CD4-positive, alpha-beta T cell treated with Interferon gamma for 1 hour (primary cell): Measurements from ENCODE around the gene PRLR.
"Not testable (repeated sequence)": the region's sequence is repeated elsewhere in the genome, so short reads cannot be mapped to it uniquely, and the experiment has no call there.

Experiments
- DNase-seq: peaks from one replicate; pipeline ENCODE4 v3.0.0-alpha.2; 2020

PRLR gene

DNA sequence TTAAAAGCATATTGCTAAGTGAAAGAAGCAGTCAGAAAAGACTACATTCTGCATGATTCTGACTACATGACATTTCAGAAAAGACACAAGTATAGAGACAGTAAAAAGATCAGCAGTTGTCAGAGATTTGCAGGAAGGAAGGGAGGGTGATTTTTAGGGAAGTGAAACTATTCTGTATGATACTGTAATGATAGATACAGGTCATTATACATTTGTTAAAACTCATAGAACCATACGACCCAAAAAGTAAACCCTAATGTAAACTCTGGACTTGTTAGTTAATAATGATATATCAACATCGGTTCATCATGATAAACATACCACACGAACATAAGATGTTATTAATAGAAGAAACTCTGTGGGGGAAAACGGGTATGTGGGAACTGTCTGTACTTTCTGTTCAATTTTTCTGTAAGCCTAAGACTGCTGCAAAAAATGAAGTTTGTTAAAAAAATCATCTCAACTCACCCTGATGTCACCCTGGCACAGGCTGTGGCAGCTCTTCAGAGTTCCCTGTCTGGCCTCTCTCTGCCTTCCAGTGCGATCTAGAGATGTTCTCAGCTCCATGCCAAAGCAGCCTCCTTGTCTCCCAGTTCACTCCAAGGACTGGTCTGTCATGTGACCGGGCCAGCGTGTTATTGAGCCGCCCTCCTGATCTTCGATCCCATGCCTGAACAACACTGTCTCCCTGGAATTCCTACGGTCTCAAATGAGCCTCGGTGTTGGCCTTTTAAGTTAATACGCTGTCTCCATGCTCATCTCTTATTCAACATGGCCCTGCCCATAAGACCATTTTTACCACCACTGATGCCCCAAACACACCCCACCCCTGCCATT lies 35.4 kb downstream of the PRLR start:
- no peak for DNase-seq

GRCh38 chr5:35192506-35192905 lies 37.8 kb downstream of the PRLR start:
- DNase-seq: no peak

DNA sequence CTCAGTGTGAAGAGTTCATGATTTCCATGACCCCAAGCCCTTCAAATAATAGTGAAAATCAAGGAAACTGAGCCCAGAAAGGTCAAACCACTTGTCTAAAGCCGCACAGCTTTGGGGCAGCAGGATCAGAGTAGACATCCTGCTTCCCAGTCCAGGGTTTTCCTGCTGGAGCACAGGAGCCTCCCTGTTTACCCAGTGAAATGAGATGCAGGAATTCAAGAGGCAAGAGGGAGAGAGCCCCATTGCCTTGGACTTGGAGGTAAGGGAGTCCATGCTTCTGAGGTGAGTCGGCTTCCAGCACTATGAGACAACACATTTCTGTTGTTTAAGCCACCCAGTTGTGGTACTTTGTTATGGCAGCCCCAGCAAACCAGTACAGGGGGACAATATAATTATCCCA lies 40.5 kb downstream of the PRLR start:
- DNase-seq: not testable (repeated sequence)

GRCh38 chr5:35188031-35188457 lies 42.2 kb downstream of the PRLR start:
- DNase-seq: no peak

DNA sequence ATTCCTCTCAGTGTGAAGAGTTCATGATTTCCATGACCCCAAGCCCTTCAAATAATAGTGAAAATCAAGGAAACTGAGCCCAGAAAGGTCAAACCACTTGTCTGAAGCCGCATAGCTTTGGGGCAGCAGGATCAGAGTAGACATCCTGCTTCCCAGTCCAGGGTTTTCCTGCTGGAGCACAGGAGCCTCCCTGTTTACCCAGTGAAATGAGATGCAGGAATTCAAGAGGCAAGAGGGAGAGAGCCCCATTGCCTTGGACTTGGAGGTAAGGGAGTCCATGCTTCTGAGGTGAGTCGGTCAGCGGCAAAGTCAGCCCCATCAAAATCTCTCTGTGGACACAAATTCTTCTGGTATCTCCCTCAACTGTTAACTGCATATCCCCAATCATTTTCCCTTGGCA lies 42.7 kb downstream of the PRLR start:
- DNase-seq: not testable (repeated sequence)

DNA sequence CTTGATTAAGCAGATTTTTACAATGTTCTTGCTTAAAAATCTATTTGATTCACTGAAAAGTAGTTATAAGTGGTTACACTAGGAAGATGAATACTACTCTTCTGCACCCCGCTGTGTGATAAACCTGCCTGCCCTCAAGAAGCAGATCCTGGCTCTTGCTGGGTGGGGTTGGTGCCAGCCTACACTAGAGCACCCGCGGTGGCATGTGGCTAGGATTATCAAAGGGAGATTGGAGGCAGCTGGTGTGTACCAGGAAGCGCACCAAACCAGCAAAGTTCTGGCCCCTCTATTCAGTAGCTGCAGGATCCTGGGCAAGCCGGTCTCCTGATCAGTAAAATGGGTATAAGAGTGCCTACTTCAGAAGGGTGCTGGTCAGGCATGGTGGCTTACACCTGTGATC lies 43.5 kb downstream of the PRLR start:
- no peak for DNase-seq

GRCh38 chr5:35185518-35185917 lies 44.8 kb downstream of the PRLR start:
- DNase-seq: no peak

- no peak for DNase-seq
Measured at GRCh38 chr5:35183556-35183955, 46.7 kb downstream of the PRLR start.

DNA sequence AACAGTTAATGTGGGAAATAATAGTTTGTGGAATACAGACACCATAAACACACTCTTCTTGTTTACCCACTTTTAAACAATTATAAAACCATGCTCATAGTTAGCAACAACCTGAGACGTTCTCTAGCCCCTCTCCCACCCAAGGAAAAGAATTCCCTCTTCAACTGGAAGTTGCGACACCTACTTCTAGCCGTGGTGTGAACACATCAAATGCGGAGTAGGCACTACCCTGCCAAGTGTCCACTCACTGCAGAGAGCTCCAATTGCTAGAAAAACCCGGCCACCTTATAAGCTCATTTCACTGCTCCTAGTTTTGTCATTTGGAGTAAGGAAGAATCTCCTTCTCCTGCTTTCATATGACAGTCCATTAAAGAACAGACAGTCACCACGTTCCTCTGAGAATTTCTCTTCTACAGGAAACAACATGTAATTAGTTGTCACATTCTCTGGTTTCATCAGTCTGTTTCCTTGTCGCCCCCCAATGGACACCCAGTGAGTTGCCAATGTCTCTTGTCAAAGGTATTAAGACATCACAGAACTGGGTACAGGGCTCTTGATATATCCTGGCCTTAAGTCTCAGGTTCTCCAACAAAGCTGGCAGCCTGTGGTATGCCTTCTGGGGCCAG lies 47.3 kb downstream of the PRLR start:
- DNase-seq: no peak

GRCh38 chr5:35182486-35182885 lies 47.8 kb downstream of the PRLR start:
- no peak for DNase-seq

DNA sequence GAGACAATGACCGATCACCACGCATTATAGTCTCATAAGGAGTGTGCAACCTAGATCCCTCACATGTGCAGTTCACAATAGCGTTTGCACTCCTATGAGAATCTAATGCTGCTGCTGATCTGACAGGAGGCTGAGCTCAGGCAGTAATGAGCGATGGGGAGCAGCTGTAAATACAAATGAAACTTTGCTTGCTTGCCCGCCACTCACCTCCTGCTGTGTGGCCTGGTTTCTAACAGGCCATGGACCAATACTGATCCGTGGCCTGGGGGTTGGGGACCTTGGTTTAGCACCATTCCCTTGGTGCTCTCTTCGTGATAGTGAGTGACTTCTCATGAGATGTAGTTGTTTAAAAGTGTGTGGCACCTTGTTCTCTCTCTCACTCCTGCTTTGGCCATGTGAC lies 50.2 kb downstream of the PRLR start:
- no peak for DNase-seq

GRCh38 chr5:35177783-35178182 lies 52.5 kb downstream of the PRLR start:
- no peak for DNase-seq

- DNase-seq: no peak
Measured at GRCh38 chr5:35172533-35172932, 57.8 kb downstream of the PRLR start.

- no peak for DNase-seq
Measured at GRCh38 chr5:35171991-35172390, 58.3 kb downstream of the PRLR start.

DNA sequence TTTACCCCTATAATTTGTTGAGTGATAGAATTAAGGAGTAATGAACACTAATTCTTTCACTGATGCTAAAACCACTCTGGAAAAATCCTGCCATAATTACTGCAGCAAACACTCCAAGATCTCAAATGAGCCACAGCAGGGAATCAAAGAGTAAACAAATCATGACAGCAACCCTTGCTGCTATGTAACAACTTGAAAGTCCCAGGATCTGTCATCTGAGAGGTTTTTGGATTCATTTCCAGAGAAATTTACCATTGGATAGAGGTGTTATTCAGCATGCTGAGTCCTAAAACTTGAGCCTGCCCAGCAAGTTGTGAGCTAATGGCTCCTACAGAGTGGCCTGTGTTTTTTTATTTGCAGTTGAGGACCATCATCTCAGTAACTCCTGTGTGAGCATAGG lies 59.2 kb downstream of the PRLR start:
- no peak for DNase-seq

GRCh38 chr5:35166043-35166442 lies 64.2 kb downstream of the PRLR start:
- DNase-seq: no peak

DNA sequence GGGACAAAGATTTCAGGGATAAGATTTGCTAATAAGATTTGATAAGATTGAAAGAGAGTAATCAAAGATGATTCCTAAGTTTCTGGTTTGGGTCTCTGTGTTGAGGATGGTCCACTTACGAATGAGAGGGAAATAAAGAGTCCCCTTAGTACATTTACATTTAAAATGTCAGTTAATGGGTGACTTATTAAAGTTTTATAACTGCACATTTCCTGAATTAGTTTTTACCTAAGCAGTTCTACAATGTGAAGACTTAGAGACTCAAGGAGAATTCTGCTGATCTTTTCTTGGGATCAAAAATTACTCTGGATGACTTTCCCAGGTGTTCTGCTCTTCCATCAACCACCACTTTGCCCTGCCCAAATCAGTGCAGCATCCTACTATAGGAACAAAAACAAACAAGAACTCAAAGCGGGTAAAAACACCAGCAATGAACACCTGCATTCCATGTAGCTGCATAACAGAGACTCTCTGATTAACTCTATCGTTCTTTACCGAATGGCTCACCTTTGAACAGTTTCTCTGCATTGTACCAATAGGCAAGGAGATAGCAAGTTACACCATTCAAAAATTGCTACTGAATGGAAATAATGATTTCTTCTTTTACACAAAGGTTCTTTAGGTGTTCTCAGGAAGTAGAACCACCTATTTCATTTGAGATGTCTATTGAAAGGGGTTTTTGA lies 65.3 kb downstream of the PRLR start:
- no peak for DNase-seq

- no peak for DNase-seq
Measured at GRCh38 chr5:35163710-35164033, 66.6 kb downstream of the PRLR start.

DNA sequence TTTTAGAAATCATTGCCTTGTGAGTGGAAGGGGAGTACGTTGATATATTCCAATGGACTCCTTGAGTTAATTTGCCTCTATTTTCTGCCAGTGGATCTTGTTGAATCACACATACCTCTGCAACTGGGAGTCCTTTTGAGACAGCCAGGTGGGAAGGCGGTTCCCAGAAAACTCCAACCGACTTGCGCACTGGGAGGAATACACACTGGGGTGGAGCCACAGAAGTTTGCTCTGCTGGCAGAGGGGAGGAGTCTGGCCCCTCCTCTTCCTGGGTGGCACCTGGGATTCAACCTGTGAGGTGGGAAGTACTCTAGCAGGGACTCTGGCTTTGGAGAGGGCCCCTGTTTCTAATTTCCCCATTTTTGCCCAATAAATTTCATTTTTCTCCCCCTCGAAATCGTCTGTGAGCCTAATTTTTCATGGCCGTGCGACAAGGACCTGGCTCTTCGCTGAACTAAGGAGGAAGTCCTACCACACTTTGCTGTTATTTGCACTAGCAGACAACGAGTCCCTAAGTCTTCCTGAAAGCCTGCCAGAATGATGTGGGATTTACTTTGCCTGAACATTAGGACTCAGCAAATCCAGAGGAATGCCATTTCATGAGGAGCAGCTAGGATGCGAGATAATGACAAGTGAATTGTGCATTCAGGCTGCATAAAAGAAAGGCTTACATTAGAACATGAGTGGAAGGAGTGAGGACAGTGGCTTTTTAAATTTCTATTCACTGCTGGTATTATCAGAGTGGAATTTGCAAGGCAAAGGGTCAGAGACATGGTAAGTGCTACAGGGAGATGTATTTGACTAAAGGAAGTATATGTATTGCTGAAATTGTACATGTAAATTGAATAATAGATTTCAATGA lies 67.2 kb downstream of the PRLR start:
- DNase-seq: no peak

DNA sequence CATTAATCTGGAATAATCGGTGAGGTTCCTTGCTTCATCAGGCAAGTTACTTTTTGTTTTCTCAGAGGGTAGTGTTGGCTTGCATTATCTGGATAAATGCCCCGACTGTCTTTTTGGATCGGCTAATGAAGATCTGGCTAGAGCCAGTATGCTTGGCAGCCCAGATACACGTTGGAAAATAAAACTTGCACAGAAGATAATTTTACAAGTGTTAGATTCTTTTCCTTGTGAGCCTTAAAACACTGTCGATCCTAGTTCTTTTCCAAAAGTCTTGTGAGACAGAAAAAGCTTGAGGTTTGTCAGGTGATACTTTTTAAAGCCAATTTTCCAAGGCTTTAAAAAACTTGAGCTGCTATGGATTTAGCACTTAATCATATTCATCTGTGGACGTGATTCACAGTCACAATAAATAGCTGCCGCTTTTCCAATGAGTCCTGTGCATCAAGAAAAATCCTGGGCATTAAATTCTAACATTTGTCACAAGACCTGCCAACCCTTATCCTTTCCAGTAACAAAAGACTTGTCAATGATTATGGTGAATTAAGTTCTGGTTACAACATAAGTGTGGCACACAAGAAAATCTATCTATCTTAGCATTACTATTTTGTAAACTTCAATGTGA lies 68.5 kb downstream of the PRLR start:
- no peak for DNase-seq

DNA sequence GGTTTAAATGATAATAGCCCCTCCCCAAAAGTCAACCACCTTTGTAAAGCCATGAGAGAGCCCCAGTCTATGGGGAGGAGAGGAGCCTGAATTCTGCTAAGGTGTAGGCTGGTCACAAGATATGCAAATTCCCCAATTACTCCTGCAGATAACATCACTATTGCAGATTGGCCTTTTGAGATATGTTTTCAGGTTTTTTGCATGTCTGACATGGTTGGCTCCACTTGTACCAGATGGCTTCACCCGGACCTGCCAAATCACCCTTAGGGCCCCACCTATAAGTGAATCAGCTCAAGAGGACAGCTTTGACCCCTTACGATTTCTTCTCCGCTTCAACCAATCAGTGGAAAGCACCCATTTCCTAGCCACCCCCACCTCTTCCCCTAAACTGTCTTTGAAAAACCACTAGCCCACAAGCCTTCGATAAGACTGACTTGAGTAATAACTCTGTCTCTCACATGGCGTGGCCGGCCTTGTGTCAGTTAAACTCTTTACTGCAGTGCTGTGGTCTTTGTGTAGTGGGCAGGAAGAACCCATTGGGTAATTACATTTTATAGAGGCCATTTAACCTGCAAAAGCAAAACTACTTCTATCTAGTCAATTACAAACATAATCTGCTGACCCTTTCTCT lies 69.7 kb downstream of the PRLR start:
- no peak for DNase-seq

DNA sequence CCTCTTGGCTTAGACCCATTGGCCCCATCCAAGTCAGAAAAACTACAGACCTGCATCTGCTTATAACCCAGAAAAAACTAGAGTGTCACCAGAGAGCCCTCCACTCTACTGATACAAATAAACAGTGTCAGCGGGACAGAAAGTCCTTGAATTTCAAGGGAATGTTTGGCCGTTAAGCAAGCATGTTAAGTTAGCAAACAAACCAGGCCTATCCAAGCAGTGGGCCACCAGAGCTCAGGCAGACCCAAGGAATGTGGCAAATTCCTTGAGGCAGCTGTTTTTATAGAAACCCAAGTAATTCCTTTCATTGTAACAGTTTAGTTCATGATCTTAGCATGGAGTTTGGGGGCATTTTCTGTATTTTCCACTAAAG lies 70.9 kb downstream of the PRLR start:
- no peak for DNase-seq
